BLaER1 treated with 17β-estradiol and CSF1 and Interleukin-3, amounts not matched to agents 10 nM and 100 nM (cell line): ENCODE measurements around the gene COL8A2.

Experiments used
- H3K27ac ChIP-seq, 11 experiments: shearing (Covaris generic); formaldehyde crosslinking; 2 replicates each; pipeline ENCODE4 v1.8.1; 2022
- H3K27me3 ChIP-seq, 11 experiments: shearing (Covaris generic); formaldehyde crosslinking; 2 replicates each; pipeline ENCODE4 v1.8.1; 2022
- H3K36me3 ChIP-seq, 11 experiments: shearing (Covaris generic); formaldehyde crosslinking; 2 replicates each; pipeline ENCODE4 v1.8.1; 2022
- H3K4me1 ChIP-seq, 10 experiments: shearing (Covaris generic); formaldehyde crosslinking; 2 replicates each; pipeline ENCODE4 v1.8.1; 2022
- H3K4me2 ChIP-seq, 11 experiments: shearing (Covaris generic); formaldehyde crosslinking; 2 replicates each; pipeline ENCODE4 v1.8.1; 2022
- H3K4me3 ChIP-seq, 10 experiments: shearing (Covaris generic); formaldehyde crosslinking; 2 replicates each; pipeline ENCODE4 v1.8.1; 2022
- H3K9ac ChIP-seq, 11 experiments: shearing (Covaris generic); formaldehyde crosslinking; 2 replicates each; pipeline ENCODE4 v1.8.1; 2022
- H3K9me3 ChIP-seq, 11 experiments: shearing (Covaris generic); formaldehyde crosslinking; replicated peaks in 1 of 11; 2 replicates each; pipeline ENCODE4 v1.8.1; 2022
- H4K20me1 ChIP-seq, 11 experiments: shearing (Covaris generic); formaldehyde crosslinking; 2 replicates each; pipeline ENCODE4 v1.8.1; 2022
- Cebpa-rat ChIP-seq, 11 experiments: shearing (Covaris generic); IDR thresholded peaks; 2 replicates each; pipeline ENCODE4 v1.8.1; 2022

The COL8A2 gene

DNA sequence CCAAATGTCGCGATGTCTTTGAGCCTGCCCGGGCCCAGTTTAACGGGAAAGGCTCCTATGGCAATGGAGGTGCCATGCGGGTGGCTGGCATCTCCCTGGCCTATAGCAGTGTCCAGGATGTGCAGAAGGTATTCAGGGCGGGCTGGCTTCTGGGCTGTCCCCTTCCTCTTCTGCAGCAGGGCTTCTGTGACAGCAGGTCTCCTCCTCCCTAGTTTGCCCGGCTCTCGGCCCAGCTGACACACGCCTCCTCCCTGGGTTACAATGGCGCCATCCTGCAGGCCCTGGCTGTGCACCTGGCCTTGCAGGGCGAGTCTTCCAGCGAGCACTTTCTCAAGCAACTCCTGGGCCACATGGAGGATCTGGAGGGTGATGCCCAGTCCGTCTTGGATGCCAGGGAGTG is 33.3 kb downstream of the COL8A2 start:
- H3K27me3 ChIP-seq, result no peaks in the 10 kb centered on the region
- peak overlapping the region; percentile 7 to 92 (median 72); a peak in 13 of 22 replicates for H3K9ac ChIP-seq
- no peaks in the 10 kb centered on the region for H3K9me3 ChIP-seq
- H3K27ac ChIP-seq, result peak overlapping the region in 4 of 11 experiments; percentile 9 to 81 (median 80); a peak in 5 of 22 replicates
- peak overlapping the region; percentile 85 to 99 (median 94); a peak in 21 of 22 replicates for H3K4me2 ChIP-seq
- no peak for TF ChIP-seq Cebpa-rat (IDR thresholded peaks at IDR 0.05)
- peaks cover 42 to 58% (median 55%) of the 10 kb centered on the region in 11 experiments for H3K36me3 ChIP-seq
- peaks cover 38 to 66% (median 49%) of the 10 kb centered on the region in 11 experiments; a peak in 19 of 22 replicates for H4K20me1 ChIP-seq
- H3K4me1 ChIP-seq, result peaks cover 84 to 93% (median 90%) of the 10 kb centered on the region in 10 experiments
- H3K4me3 ChIP-seq, result no peak overlapping the region

DNA sequence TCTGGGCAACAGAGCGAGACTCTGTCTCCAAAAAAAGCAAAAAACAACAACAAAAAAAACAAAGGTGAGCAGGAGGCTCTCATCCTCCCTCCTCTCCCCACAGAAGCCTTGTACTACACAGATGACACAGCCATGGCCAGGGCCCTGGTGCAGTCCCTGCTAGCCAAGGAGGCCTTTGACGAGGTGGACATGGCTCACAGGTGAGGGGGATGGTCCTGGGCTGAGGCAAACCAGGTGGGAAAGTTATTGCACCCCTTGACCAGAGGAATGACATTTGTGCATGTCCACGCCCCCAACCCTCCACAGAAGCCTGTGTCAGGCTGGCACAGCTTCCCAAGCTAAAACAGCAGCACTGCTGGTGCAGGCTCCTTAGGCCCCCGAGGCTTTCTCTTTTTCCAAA is 33.9 kb downstream of the COL8A2 start:
- H3K36me3 ChIP-seq, result peaks cover 42 to 56% (median 52%) of the 10 kb centered on the region in 11 experiments
- peak overlapping the region; percentile 85 to 99 (median 94) for H3K4me2 ChIP-seq
- H3K9ac ChIP-seq, result peak overlapping the region in 9 of 11 experiments; percentile 7 to 92 (median 72); a peak in 10 of 22 replicates
- H3K27ac ChIP-seq, result peak overlapping the region in 2 of 11 experiments; percentile 9 to 81; a peak in 3 of 22 replicates
- no peaks in the 10 kb centered on the region for H3K9me3 ChIP-seq
- H3K27me3 ChIP-seq, result no peaks in the 10 kb centered on the region
- peaks cover 78 to 92% (median 89%) of the 10 kb centered on the region in 10 experiments for H3K4me1 ChIP-seq
- peaks cover 38 to 62% (median 49%) of the 10 kb centered on the region in 11 experiments; a peak in 19 of 22 replicates for H4K20me1 ChIP-seq
- no peak overlapping the region for H3K4me3 ChIP-seq
- TF ChIP-seq Cebpa-rat (IDR thresholded peaks at IDR 0.05), result no peak

DNA sequence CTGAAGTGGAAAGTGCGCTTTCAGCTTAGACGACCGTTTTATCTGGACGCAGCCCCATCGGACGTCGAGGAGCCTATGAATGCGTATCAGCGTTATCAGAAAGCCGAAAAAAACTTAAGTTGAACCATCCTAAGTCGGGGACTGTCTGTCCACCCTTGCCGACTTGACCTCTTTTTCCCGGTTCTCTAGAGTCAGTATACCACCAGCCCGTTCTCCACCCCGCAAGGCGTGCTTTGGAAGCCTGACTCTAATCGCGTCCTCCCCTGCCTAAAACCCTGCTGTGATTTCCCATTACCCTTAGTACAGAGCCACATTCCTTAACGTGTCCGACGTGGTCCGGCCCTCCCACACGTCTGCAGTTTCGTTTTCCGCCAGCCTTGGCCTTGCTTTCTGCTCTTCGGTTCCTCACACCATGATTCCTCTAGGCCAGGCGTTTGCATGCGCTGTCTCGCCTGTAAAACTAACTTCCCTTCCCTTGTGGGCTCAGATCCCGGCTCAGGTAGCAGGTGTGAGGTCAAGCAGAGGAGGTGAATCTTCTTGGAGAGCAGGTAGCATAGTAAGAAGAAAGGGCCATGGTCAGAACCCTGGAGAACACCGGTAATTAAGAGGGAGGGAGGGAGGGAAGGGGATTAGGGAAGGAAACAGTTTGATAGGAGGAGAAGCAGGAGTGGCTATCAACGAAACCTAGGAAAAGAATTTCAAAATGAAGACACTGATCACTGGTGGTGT is 35.5 kb downstream of the COL8A2 start:
- peaks cover 66 to 90% (median 79%) of the 10 kb centered on the region in 10 experiments for H3K4me1 ChIP-seq
- peaks cover 0 to 7% (median 3%) of the 10 kb centered on the region in 11 experiments; a peak in 8 of 22 replicates for H3K27me3 ChIP-seq
- H3K9me3 ChIP-seq, result no peaks in the 10 kb centered on the region
- peaks cover 34 to 46% (median 40%) of the 10 kb centered on the region in 11 experiments for H3K36me3 ChIP-seq
- H3K4me2 ChIP-seq, result peak overlapping the region; percentile 85 to 99 (median 94)
- H3K4me3 ChIP-seq, result peak overlapping the region; percentile 76 to 99 (median 96)
- TF ChIP-seq Cebpa-rat (IDR thresholded peaks at IDR 0.05), result no peak
- peak overlapping the region; percentile 86 to 93 (median 89) for H3K9ac ChIP-seq
- peaks cover 33 to 51% (median 40%) of the 10 kb centered on the region in 11 experiments; a peak in 19 of 22 replicates for H4K20me1 ChIP-seq
- peak overlapping the region; percentile 77 to 93 (median 89); a peak in 21 of 22 replicates for H3K27ac ChIP-seq

DNA sequence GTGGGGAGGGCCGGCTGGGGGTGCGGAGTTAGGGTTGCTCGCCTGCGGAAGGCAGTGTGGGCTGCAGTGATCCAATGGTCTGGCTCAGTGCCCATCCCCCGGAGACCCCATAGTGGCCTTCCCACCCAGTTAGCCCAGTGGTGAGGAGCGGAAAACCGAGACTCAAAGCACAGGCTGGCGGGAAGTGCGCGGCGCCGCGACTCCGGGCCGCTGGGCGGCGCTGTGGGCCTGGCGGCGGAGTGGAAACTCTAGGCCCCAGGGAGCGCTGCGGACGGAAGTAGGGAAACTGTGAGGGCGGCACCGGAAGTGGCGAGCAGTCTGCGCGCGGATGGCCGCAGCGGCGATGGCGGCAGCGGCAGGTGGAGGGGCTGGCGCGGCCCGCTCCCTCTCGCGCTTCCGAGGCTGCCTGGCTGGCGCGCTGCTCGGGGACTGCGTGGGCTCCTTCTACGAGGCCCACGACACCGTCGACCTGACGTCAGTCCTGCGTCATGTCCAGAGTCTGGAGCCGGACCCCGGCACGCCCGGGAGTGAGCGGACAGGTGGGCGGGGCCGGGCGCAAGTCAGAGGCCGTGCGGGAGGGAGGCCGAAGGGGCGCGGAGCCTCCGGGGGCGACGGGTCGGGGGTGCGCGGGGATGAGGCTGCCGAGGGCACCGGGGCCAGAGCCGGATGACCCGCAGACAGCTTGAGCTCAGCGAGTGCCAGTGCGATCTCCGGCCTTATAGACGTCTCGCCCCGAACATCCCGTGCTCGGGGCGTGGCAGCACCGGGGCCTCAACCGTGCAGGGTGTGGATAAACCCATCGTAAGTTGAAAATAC is 36.2 kb downstream of the COL8A2 start, which contains the start of gene ADPRS:
Gene ADPRS, plus strand, starts transcription at position 316 of the 816 bp plus-strand sequence. Its CDS starts 13 bp downstream, at position 329.
- Histone ChIP-seq H3K27ac (peak within 1 kb of the TSS; percentile 77 to 93 (median 89)), H3K4me3 (peak within 1 kb of the TSS; percentile 76 to 99 (median 96)), H3K4me2 (peak within 1 kb of the TSS; percentile 85 to 99 (median 94)), H3K9ac (peak within 1 kb of the TSS; percentile 86 to 93 (median 89)), H4K20me1 (peaks cover 25 to 43% (median 32%) of the 10 kb centered on the region in 11 experiments; a peak in 19 of 22 replicates), H3K27me3 (peaks cover 0 to 15% (median 3%) of the 10 kb centered on the region in 11 experiments; a peak in 9 of 22 replicates), H3K36me3 (peaks cover 32 to 39% (median 35%) of the 10 kb centered on the region in 11 experiments), H3K4me1 (peaks cover 64 to 90% (median 79%) of the 10 kb centered on the region in 10 experiments), H3K9me3 (no peaks in the 10 kb centered on the region)
- no peak for TF ChIP-seq Cebpa-rat (IDR thresholded peaks at IDR 0.05)

DNA sequence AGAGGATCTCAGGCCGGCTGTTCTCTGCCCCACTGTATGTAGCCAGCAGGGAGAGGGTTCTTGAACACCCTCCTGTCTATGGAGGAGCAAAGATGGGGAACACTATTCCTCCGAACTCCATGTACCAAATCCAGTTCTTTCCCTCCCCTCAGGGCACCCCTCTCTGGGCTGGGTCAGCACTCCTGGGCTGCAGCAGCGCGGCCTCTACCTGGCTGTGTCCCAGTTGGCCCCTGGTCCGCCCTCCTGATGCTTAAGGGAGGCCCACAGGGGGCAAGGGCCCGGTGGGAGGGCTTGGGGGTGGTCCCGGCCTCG is 36.8 kb downstream of the COL8A2 start:
- peaks cover 26 to 33% (median 30%) of the 10 kb centered on the region in 11 experiments for H3K36me3 ChIP-seq
- peak overlapping the region; percentile 86 to 93 (median 89) for H3K9ac ChIP-seq
- peaks cover 59 to 90% (median 77%) of the 10 kb centered on the region in 10 experiments for H3K4me1 ChIP-seq
- no peak for TF ChIP-seq Cebpa-rat (IDR thresholded peaks at IDR 0.05)
- peak overlapping the region; percentile 77 to 93 (median 89); a peak in 21 of 22 replicates for H3K27ac ChIP-seq
- H3K27me3 ChIP-seq, result peaks cover 0 to 21% (median 3%) of the 10 kb centered on the region in 11 experiments; a peak in 9 of 22 replicates
- H3K4me3 ChIP-seq, result peak overlapping the region; percentile 76 to 99 (median 96)
- H3K4me2 ChIP-seq, result peak overlapping the region; percentile 85 to 99 (median 94)
- H4K20me1 ChIP-seq, result peaks cover 20 to 38% (median 27%) of the 10 kb centered on the region in 11 experiments; a peak in 19 of 22 replicates
- no peaks in the 10 kb centered on the region for H3K9me3 ChIP-seq

DNA sequence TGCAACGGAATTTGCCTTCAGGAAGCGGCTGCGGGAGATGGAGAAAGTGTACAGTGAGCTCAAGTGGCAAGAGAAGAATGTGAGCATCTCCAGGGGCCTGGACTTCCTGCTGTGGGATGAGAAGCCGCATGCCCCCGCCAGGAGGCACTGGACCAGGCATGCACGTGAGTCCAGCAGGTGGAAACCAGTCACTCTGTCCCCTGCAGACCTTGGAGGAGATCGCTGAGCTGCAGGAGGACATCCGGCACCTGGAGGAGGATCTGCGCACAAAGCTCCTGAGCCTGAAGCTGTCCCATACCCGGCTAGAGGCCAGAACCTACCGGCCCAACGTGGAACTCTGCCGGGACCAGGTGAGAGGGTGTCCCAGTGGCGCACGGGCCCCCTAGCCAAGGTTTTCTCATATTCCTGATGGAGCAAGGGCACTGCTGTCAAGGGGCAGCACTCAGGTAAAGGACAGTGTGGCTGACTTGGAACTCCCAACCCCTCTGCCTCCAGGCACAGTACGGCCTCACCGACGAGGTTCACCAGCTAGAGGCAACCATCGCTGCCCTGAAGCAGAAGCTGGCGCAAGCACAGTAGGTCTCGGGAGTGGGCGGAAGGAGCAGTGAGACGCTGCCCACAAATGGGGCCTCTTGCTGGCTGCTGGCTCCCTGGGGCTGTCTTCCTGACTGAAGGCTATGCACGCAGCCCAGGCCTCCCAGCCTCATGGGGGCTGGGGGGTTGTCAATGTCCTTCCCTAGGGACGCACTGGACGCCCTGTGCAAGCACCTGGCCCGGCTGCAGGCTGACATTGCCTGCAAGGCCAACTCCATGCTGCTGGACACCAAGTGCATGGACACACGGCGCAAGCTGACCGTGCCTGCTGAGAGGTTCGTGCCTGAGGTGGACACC is 37.5 kb downstream of the COL8A2 start:
- H3K4me3 ChIP-seq, result peak overlapping the region in 7 of 10 experiments; percentile 32 to 98 (median 91); a peak in 11 of 20 replicates

DNA sequence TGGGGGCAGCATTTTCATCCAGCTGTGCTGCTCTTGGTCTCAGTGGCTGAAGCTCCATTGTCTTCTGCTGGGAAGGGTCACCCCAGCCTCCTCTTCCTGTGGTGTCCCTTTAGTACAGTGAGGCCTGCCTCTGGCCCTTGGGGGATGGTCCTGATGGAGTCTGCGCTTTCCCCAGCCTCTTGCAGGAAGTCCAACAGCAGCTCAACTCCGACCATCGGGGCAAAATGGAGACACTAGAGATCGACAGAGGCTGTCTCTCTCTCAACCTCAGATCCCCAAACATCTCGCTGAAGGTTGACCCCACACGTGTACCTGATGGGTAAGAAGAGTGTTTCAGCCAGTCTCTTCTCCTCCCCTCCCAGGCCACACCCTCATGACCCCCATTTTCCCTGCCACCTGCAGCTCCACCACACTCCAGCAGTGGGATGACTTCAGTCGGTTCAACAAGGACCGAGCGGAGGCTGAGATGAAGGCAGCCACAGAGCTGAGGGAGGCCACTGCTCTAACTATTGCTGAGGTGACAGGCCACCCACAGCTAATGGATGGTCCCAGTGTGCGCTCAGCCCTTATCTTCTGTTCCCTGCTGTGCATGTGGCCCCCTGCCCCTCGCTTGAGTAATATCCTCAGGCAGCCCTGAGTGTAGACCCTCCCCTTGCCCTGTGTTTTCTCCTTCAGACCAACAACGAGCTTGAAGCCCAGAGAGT is 38.3 kb downstream of the COL8A2 start:
- peak overlapping the region in 7 of 11 experiments; percentile 53 to 90 (median 88); a peak in 12 of 22 replicates for H3K27ac ChIP-seq
- peak overlapping the region in 3 of 10 experiments; percentile 40 to 98 (median 90); a peak in 4 of 20 replicates for H3K4me3 ChIP-seq
- H4K20me1 ChIP-seq, result peaks cover 11 to 23% (median 14%) of the 10 kb centered on the region in 11 experiments; a peak in 17 of 22 replicates
- peak overlapping the region in 5 of 11 experiments; percentile 19 to 93 (median 28); a peak in 8 of 22 replicates for H3K9ac ChIP-seq
- H3K4me1 ChIP-seq, result peaks cover 43 to 83% (median 66%) of the 10 kb centered on the region in 10 experiments
- TF ChIP-seq Cebpa-rat (IDR thresholded peaks at IDR 0.05), result no peak
- peak overlapping the region; percentile 85 to 99 (median 94); a peak in 21 of 22 replicates for H3K4me2 ChIP-seq
- H3K9me3 ChIP-seq, result no peaks in the 10 kb centered on the region
- peaks cover 11 to 18% (median 15%) of the 10 kb centered on the region in 11 experiments for H3K36me3 ChIP-seq
- peaks cover 0 to 22% (median 3%) of the 10 kb centered on the region in 11 experiments; a peak in 9 of 22 replicates for H3K27me3 ChIP-seq

More for the DNA sequence above, 37.5 kb downstream of the COL8A2 start:
- Histone ChIP-seq H3K27me3 (peaks cover 0 to 22% (median 3%) of the 10 kb centered on the region in 11 experiments; a peak in 9 of 22 replicates), H4K20me1 (peaks cover 16 to 30% (median 20%) of the 10 kb centered on the region in 11 experiments; a peak in 18 of 22 replicates), H3K4me1 (peaks cover 51 to 84% (median 70%) of the 10 kb centered on the region in 10 experiments), H3K9ac (peak overlapping the region in 6 of 11 experiments; percentile 19 to 93 (median 58); a peak in 10 of 22 replicates), H3K36me3 (peaks cover 19 to 26% (median 23%) of the 10 kb centered on the region in 11 experiments), H3K27ac (peak overlapping the region in 8 of 11 experiments; percentile 33 to 90 (median 86); a peak in 14 of 22 replicates), H3K9me3 (no peaks in the 10 kb centered on the region), H3K4me2 (peak overlapping the region; percentile 85 to 99 (median 94))
- no peak for TF ChIP-seq Cebpa-rat (IDR thresholded peaks at IDR 0.05)
